GM13977 (cell line): ENCODE data around the gene MYT1.

Experiments
- DNase-seq: peaks from one replicate; pipeline ENCODE4 v3.0.0; 2012; ENCODE audit warnings: low spot score
- CTCF ChIP-seq: IDR thresholded peaks from 2 replicates; pipeline ENCODE4 v1.5.1; 2012; ENCODE audit warnings: mild to moderate bottlenecking, control low read depth; ENCODE audit not compliant: insufficient read depth; ENCODE audit errors: extremely low read depth, missing control alignments
- in situ Hi-C: fragments of 300-500 bp; cut with MboI; formaldehyde crosslinking; loops from one replicate; pipeline ENCODE4 v1.12.0; 2022; ENCODE audit warnings: low sequenced_read_pairs, low pct_unique_long_range_greater_than_20kb, mixed read lengths, inconsistent platforms; ENCODE audit not compliant: unreplicated experiment

Gene MYT1

DNA sequence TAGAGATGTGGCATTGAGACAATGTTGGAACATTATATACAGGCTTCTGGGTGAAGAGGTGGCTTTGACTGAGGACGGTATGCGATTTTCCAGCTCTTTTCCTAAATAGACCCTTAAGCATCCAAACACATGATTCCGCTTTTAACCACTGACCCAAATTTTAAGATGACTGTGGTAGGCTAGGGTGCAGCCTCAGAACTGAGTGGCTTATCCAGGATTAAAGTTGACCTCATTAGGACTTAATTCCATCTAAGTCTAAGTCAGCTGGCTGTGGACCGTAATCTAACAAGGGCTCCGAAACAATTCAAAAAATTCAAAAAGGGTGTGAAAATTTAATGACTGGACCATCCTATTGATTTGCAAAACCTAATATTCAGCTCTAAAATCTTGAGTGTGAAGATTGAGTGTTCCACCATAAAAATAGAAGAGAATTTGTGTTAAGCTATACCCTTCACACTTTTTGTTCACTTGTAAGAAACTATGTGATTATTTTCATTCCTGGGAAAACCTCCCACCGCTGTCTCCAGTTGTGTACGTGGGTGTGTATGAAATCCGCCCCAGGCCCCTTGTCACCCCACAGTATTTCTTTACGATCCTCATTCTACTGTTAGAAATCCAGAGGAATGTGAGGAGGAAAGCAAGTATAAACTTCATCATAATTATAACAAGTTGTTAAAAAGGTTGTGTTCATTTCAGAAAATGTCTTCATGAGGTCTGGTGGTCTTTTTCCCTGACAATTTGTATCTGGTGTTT is 94.0 kb downstream of the MYT1 start:
- TF ChIP-seq CTCF = no peak
- in situ Hi-C loops = no loop called here
- DNase-seq = no peak

GRCh38 chr20:64260239-64260638 is 96.0 kb downstream of the MYT1 start:
- in situ Hi-C loops = no loop called here
- no peak for TF ChIP-seq CTCF
- DNase-seq = no peak

DNA sequence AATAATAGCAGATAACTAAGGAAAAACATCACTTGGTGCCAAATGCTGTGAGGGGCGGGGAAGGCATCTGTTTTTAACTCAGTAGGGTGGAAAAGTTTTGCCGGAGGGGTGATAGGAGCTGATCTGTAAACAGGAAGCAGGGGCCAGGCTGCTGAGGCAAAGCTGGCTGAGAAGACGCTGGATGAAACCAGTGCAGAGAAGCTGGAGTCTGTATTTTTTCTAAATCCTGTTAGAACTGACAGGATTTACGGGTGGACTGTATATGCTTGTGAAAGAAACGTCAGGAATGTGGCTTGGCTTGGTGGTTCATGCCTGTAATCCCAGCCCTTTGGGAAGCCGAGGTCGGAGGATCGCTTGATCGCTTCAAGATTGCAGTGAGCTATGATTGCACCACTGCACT is 96.9 kb downstream of the MYT1 start:
- in situ Hi-C loops = no loop called here
- DNase-seq = no peak

GRCh38 chr20:64264091-64264490 is 99.8 kb downstream of the MYT1 start:
- TF ChIP-seq CTCF = no peak
- DNase-seq = no peak
- in situ Hi-C loops = no loop called here

More for the DNA sequence above, 96.9 kb downstream of the MYT1 start:
- no peak for TF ChIP-seq CTCF

DNA sequence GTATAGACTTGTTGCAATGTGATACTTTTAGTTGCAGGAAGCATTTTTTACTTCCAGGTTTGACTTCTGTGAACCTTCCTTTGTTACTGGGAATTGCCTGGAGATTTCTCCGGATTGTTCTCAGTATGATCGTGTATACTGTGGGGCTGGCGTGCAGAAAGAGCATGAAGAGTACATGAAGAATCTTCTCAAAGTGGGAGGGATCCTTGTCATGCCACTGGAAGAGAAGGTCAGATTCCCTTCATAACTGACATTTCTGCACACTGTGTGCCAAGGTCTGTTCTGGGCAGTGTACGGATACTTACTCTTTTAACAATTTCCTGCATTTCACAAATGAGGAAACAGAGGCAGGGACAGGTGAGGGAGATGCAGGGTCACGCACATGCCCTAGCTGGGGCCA is 100.9 kb downstream of the MYT1 start:
- TF ChIP-seq CTCF = no peak
- DNase-seq = no peak
- in situ Hi-C loops = no loop called here

GRCh38 chr20:64266988-64267387 is 102.7 kb downstream of the MYT1 start:
- in situ Hi-C loops = no loop called here
- DNase-seq = no peak
- no peak for TF ChIP-seq CTCF
